ENCODE measurements around the gene SLC22A6. TPM values are rescaled to one million over a fixed set of nuclear protein-coding genes. Genes with fewer than 3 reads are reported as not detected.
A peak's percentile ranks its signal among the peaks of the same experiment; 100 is the strongest.

The SLC22A6 gene
- total RNA-seq, result not detected
- long read RNA-seq, result 0 reads

GRCh38 chr11:62984451-62984991, at the start of gene SLC22A6:
SLC22A6 (minus strand) TSS chr11:62984967; CDS start chr11:62984690, 277 bp downstream.
- DNase-seq (no peak), ATAC-seq (no peak)
- intact Hi-C loops (cut with DNase I, micrococcal nuclease), result no loop called here

GRCh38 chr11:63032457-63032856, 47.7 kb upstream of the SLC22A6 start:
- intact Hi-C loops (cut with DNase I, micrococcal nuclease), result no loop called here
- ATAC-seq (no peak), DNase-seq (no peak)

DNA sequence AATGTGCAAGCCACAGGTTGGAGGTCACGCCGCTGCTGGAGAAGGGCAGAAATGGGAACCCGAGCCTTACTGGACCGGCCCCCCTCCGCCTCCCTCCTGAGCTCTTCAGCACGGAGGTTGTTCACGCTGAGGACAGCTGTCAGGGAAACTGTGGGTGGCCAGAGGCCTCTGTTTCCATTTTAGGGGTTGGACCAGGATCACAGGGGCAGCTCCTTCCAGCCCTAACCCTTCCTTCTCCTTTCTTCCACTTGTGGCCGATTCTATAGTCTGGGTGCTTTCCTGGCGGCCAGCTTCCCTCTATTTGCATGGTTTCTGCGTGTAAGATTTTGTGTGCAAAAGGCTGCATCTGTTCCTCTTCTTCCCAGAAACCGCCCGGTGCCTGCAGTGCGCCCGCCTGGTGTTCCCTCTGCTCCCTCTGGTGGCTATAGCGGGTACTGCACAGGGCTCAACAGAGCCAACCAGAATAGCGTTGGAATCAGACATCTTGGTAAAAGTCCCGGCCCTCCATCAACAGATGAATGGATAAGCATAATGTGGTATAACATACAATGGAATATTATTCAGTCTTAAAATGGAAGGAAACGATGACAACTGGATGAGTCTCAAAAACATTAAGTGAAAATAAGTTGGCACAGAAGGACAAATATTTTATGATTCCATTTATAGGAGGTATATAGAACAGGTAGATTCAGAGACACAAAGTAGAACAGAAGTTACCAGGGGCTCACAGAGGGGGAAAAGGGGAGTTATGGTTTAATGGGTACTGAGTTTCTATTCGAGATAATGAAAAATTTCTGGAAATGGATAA, 39.3 kb upstream of the SLC22A6 start:
- ATAC-seq (peak; percentile 94), DNase-seq (peak; percentile 63 to 92)
- intact Hi-C loops (cut with DNase I, micrococcal nuclease), result loop anchor here (2.0 to 5.0 kb wide), 2 partner anchors 117 kb away; no protein-coding TSS in a partner anchor

DNA sequence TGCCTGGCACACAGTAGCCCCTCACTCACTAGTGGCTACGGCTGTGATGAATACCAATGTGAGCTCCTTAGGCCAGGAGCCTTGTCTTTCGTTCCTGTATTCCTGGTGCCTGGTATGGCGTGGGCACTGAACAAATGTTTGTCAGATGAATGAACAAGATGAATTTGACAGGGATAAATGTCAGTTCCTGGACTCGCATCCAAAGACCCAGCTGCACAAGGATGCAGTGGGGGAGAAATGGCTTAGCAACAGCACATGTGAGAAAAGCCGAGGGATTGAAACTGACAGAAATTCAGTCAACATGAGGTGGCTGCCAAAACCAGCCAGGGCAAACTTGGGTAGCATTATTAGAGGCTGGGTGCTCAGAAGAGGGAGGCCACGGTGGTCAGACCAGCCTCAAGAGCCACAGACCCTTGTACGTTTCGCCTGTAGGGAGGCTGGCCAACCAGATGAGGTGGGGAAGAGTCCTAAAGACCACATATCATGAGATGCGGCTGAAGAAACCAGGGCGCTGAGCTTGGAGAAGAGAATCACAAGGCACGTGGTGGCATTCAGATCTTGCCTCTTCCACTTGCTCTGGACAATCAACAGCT, 38.6 kb upstream of the SLC22A6 start:
- intact Hi-C loops (cut with DNase I, micrococcal nuclease), result loop anchor here in 1 of 2 donors (5.0 kb wide), 1 partner anchor 116 kb away; no protein-coding TSS in a partner anchor
- DNase-seq (no peak), ATAC-seq (no peak)

DNA sequence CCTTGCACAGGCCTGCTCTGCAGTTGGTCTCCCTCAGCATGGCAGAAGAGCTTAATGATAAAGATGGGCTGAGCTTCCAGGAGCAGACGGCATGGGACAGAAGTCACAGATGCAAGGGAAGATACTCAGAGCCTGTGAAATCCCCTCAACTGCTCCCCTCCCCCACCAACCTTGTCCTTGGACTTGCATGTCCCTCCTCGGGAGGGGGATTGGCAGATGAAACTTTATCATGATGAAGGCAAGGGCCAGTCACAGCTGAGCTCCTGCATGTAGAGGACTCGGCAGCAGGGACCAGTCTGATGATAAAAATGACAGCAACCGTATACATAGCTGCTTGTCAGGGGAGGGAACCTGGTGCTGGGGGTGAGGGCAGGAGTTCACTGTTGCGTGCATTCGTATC, 37.7 kb upstream of the SLC22A6 start:
- intact Hi-C loops (cut with DNase I, micrococcal nuclease), result loop anchor here in 1 of 2 donors (5.0 kb wide), 1 partner anchor 115 kb away; no protein-coding TSS in a partner anchor
- ATAC-seq, result no peak

DNA sequence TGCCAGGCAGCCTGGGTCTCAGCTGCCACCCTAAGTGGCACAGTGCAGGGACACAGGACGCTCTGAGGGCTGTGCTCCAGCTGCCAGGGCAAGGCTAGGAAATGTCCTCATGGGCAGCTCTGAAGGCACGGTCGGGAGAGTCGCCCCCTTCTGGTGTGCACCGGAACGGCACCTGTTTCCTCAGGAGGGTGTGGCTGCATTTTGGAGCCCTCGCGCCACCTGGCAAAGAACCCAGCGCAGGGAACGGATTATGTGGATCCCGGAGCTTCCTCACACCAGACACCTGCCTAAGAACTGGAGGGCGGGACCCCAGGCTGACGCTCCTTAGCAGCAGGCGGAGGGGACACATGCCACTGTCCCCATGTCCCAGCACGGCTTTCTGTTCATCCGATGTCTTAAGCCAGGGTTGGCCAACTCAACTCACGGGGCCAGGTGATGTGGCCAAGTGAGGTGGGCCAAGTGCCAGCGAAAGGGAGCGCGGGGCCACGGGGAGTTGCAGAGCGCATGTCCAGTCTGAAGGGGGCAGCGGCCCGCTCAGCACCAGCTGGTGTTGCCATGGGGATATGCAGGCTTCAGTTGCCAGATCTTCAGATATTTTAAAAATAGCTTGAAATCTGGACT, 36.0 kb upstream of the SLC22A6 start:
- no peak for DNase-seq
- intact Hi-C loops (cut with DNase I, micrococcal nuclease), result loop anchor here in 1 of 2 donors (5.0 kb wide), 1 partner anchor 113 kb away; no protein-coding TSS in a partner anchor
- no peak for ATAC-seq

More for the DNA sequence above, 37.7 kb upstream of the SLC22A6 start:
- DNase-seq, result no peak

GRCh38 chr11:63019506-63019905, 34.7 kb upstream of the SLC22A6 start:
- intact Hi-C loops (cut with DNase I, micrococcal nuclease), result no loop called here
- ATAC-seq (no peak), DNase-seq (no peak)

- DNase-seq (no peak), ATAC-seq (no peak)
- intact Hi-C loops (cut with DNase I, micrococcal nuclease), result no loop called here
These were observed 32.7 kb upstream of the SLC22A6 start for GRCh38 chr11:63017306-63017974.

DNA sequence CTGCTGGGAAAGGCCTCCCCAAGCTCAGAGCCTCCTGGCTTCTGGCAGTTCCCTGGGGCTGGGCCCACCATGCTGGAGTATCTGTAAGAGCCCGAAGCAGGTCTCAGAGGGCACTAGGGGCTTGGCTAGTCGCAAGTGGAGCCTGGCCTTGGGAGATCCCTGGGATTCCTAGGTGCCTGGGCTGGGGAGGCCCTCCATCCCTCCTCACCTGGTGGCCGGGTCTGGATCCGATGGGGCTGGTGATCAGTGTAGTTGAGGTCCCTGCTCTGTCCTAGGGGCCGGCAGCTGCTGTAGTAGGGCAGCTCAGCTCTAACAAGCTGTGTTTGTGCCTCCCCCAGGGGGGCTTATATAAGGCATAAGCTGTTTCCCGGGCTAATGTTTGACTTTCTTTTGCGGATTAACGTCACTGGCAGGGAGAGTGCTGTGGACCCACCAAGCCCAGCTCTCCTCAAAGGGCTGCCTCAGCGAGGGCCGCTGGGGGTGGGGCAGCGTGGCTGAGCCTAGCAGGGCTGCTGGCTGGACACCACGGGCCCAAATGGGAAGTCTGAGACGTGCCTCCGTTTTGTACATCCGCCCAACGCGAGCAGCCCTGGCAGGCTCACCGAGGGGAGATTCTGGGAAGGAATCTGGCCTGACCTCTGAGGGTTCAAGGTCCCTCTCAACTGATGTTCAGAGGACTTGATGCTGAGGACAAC, 30.9 kb upstream of the SLC22A6 start, which contains the start of gene SLC22A8:
Gene SLC22A8, minus strand, starts transcription at position 321 of the 695 bp plus-strand sequence. CDS start 883 bp downstream, outside the sequence.
- intact Hi-C loops (cut with DNase I, micrococcal nuclease), result no loop called here
- ATAC-seq, result no peak
- no peak for DNase-seq

DNA sequence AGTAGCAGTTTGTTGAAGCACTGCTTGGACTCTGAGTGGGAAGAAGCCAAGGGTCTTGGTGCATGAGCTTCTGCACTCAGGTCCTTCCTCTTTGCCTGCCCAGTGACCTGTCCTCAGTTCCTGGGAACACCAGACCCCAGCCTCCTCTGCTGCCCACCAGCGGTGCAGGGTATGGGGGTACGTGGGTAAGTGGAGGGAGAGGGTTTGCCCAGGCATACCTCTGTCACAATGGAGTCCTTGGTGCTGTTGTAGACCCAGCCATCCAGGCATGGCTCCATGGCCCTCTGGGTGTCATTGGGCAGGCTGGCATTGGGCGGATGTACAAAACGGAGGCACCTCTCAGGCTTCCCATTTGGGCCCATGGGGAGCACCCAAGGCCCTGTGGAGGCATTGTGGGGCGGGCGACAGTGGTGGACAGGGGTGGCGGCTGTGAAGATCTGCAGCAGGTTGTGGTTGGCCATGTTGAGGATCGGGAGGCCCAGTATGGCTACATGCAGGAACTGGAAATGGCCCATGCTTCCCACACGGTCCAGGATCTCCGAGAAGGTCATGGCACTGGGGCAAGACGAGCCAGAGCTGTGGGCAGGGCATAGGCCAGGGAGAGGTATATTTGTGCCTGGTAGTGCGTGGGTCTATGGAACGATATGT, 29.8 kb upstream of the SLC22A6 start:
- DNase-seq, result no peak
- intact Hi-C loops (cut with DNase I, micrococcal nuclease), result no loop called here
- no peak for ATAC-seq

- no peak for ATAC-seq
- no peak for DNase-seq
- intact Hi-C loops (cut with DNase I, micrococcal nuclease), result no loop called here
These were observed 28.1 kb upstream of the SLC22A6 start for GRCh38 chr11:63012839-63013238.

GRCh38 chr11:63012430-63012829, 27.7 kb upstream of the SLC22A6 start:
- intact Hi-C loops (cut with DNase I, micrococcal nuclease), result no loop called here
- ATAC-seq (no peak), DNase-seq (no peak)

DNA sequence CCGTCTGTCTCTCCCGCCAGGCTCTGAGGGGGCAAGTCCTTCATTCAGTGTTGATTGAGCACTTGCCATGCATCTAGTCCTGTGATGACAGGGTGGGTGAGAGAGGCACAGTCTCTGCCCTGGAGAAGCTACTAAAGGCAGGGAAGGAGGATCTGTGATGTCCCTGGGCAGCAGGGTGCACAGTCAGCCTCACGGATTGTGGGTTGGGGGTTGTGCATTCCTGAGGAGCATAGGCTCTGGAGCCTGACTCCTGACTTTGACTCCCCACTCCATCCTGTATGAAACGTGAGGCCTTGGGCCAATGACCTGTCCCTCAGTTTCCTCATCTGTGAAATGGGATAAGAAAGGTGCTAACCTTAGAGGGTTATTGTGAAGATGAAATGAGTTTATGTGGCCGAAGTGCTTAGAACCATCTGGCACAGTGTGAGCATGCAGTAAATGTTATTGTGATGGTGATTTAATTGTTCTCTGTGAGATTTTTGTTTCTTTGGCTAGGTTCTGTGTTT, 26.2 kb upstream of the SLC22A6 start:
- intact Hi-C loops (cut with DNase I, micrococcal nuclease), result no loop called here
- DNase-seq, result no peak
- no peak for ATAC-seq

DNA sequence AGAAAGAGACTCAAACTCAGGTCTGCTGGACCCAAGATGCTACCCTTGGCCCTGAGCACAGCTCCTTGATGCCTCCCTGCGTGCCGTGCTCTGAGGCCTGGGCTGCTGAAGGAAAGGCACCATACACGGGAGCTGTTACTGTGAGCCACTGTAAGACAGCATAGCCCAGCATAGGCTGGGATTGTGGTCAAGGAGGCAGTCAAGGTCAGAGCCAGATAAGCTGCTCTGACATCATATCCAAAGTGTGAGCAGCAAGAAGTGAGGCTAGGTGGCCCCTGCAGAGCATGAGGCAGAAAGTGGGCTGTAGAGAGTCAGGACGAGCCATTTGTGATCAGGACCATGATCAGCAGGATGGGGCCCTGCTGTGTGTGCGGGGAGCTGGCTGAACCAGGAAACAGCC, 23.2 kb upstream of the SLC22A6 start:
- DNase-seq (no peak), ATAC-seq (no peak)
- intact Hi-C loops (cut with DNase I, micrococcal nuclease), result no loop called here

DNA sequence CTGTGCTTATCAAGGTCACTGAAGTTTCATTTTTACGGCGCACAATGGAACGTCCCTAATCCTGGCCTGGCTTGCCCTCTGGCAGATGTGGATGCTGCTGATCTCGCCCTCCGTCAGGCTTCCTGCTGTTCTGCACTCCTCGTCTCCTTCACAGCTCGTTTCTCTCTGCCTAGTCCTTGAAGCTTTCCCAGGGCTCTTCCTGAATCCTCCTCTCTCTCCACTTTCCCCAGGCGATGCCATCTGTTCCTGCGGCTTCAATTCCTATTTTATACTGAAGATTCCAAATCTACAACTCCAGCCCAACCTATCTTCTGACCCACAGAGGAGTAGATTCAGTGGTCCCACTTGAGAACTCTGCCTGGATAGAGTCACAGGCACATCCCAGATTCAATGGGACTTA, 16.7 kb upstream of the SLC22A6 start:
- DNase-seq (no peak), ATAC-seq (no peak)
- intact Hi-C loops (cut with DNase I, micrococcal nuclease), result no loop called here

DNA sequence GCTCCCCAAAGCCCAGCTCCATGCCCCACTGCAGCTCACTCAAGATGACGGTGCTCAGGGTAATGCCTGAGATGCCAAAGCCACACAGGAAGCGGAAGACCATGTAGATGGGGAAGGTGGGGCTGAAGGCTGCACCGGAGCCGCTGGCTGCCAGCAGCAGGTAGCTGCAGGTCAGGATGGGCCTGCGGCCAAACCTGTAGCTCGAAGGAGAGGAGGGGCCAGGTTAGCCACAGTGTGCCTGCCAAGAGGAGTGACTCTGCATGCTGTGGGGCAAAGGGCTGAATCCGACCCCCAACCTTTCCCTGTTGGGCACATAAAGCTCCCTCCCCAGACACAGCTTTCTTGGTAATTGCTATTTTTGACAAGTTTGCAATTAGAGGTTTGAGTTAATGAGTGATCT, 14.9 kb upstream of the SLC22A6 start:
- ATAC-seq (no peak), DNase-seq (no peak)
- intact Hi-C loops (cut with DNase I, micrococcal nuclease), result no loop called here

DNA sequence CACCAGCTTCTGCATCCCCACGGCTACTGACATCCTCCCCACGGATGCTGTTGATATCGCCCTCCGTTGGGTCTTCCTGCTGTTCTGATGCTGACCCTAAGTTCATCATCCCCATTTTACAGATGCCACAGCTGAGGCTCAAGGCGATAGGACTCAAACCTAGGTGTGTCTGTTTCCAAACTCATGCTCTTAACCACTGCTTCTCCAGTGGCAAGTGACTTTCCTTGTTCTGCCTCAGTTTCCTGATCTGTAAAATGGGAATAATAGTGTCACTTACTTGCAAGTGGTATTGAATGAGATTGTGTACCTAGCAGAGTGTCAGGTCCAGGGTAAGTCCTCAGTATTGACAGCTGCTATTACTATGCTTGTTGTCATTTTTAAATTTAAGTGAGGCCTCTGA, 14.4 kb upstream of the SLC22A6 start:
- DNase-seq (no peak), ATAC-seq (no peak)
- intact Hi-C loops (cut with DNase I, micrococcal nuclease), result no loop called here

DNA sequence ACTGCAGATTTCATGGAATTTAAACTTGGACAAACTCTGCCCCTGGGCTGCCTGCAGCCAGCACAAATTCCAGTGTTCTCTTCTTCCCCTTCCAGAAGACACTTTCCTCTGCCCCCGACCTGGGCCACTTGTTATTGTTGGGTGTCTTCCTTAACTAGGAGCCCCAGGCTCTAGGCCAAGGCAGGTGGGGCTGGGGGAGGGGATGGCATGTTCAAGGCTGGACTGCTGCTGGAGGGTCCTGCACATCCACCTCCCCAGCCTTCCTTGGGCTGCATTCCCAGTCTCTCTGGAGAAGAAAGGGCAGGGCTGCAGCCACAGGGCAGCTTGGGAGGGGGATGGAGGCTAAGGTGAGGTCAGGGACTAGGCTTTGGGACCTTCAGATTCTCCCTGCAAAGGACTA, 11.5 kb upstream of the SLC22A6 start:
- no peak for DNase-seq
- ATAC-seq, result no peak
- intact Hi-C loops (cut with DNase I, micrococcal nuclease), result no loop called here

All from left colon (tissue), 2 donors.